Adrenal gland (tissue), 12 donors: ENCODE data around the gene ARPC1B. TPM values are rescaled to one million over a fixed set of nuclear protein-coding genes. Genes with fewer than 3 reads are reported as not detected.

Experiments used
- polyA plus RNA-seq, 3 donors: library from polyadenylated mRNA; stranded (reverse); fragments of 200-250 nt in 2 of 3; fragments of 350-450 nt in 1 of 3; fragmentation: Illumina TruSeq in 1 of 3; extraction: RNeasy Lipid Tissue Mini Kit (QIAGEN cat#74804) in 1 of 3; gene quantifications; one replicate each; pipeline ENCODE4 v1.2.3, GENCODE V29; 2013 to 2014
- total RNA-seq, 9 donors: library from RNA; depleted of rRNA in 4 of 9; stranded (reverse); fragments of >200 nt in 4 of 9; fragments of 120-200 nt in 1 of 9; fragmentation: NEBNext Ultra II Directional in 1 of 9; extraction: Animal tissue kit (Norgen Biotek cat#: 25700) in 1 of 9; gene quantifications; one replicate each; pipeline versions ENCODE4 v1.1.0 to v1.2.4, GENCODE V29; 2013 to 2023
- donor health status: healthy with polysubstance abuse.
- donor health status: Bipolar disorder and iron deficiency.
- donor health status: DM: yes; HTN: yes; CAD: no.
- donor health status: DM: no; HTN: no; CAD: no.
- donor health status: DM: no; HTN: no; CAD: no.
- donor health status: DM: yes; HTN: yes; CAD: no.

Gene ARPC1B
- total and polyA plus RNA-seq, 12 donors, result 57.2 to 353 (median 94.3) TPM

Other genes with a start within 250 kb of the ARPC1B start
- gene SMURF1, start 230.6 kb upstream of the ARPC1B start, total RNA-seq, result 10 to 100 TPM; 16.7 to 40.3 (median 23.2) TPM
- gene SMURF1, start 230.6 kb upstream of the ARPC1B start, polyA plus RNA-seq, result 10 to 100 TPM in 2 of 3 donors, 1 to 10 TPM in 1; 8.9 to 16.7 (median 14.8) TPM
- gene KPNA7, start 166.6 kb upstream of the ARPC1B start, total RNA-seq, result under 1 TPM in 1 of 9 donors, not detected in 8; 0.28 TPM
- under 1 TPM in 1 of 3 donors, not detected in 2; 0.07 TPM for gene KPNA7, start 166.6 kb upstream of the ARPC1B start, polyA plus RNA-seq
- under 1 TPM in 1 of 9 donors, not detected in 8; 0.28 TPM for gene MYH16, start 101.9 kb upstream of the ARPC1B start, total RNA-seq
- under 1 TPM in 1 of 3 donors, not detected in 2; 0.03 TPM for gene MYH16, start 101.9 kb upstream of the ARPC1B start, polyA plus RNA-seq
- gene ARPC1A, start 48.8 kb upstream of the ARPC1B start, total RNA-seq, result 100 to 1,000 TPM; 118 to 173 (median 134) TPM
- gene ARPC1A, start 48.8 kb upstream of the ARPC1B start, polyA plus RNA-seq, result 100 to 1,000 TPM; 161 to 214 (median 199) TPM
- 100 to 1,000 TPM in 1 of 9 donors, 10 to 100 TPM in 8; 43.6 to 126 (median 89.3) TPM for gene PDAP1, start 33.9 kb downstream of the ARPC1B start, total RNA-seq
- gene PDAP1, start 33.9 kb downstream of the ARPC1B start, polyA plus RNA-seq, result 100 to 1,000 TPM in 1 of 3 donors, 10 to 100 TPM in 2; 87.8 to 187 (median 95.8) TPM
- gene BUD31, start 34.2 kb downstream of the ARPC1B start, total RNA-seq, result 100 to 1,000 TPM in 2 of 9 donors, 10 to 100 TPM in 7; 59.0 to 129 (median 76.7) TPM
- gene BUD31, start 34.2 kb downstream of the ARPC1B start, polyA plus RNA-seq, result 100 to 1,000 TPM; 141 to 287 (median 208) TPM
- 1 to 10 TPM; 4.5 to 9.2 (median 6.1) TPM for gene PTCD1, start 64.1 kb downstream of the ARPC1B start, total RNA-seq
- 1 to 10 TPM; 2.5 to 6.5 (median 3.6) TPM for gene PTCD1, start 64.1 kb downstream of the ARPC1B start, polyA plus RNA-seq
- gene CPSF4, start 64.2 kb downstream of the ARPC1B start, total RNA-seq, result 10 to 100 TPM; 21.8 to 40.5 (median 27.7) TPM
- gene CPSF4, start 64.2 kb downstream of the ARPC1B start, polyA plus RNA-seq, result 10 to 100 TPM; 16.0 to 40.1 (median 38.0) TPM
- gene ATP5MF, start 91.4 kb downstream of the ARPC1B start, total RNA-seq, result 1,000 to 10,000 TPM in 2 of 9 donors, 100 to 1,000 TPM in 7; 281 to 1,322 (median 354) TPM
- 1,000 to 10,000 TPM in 1 of 3 donors, 100 to 1,000 TPM in 2; 816 to 1,527 (median 908) TPM for gene ATP5MF, start 91.4 kb downstream of the ARPC1B start, polyA plus RNA-seq
- 10 to 100 TPM in 2 of 9 donors, 1 to 10 TPM in 7; 1.5 to 14.6 (median 6.6) TPM for gene ZNF789, start 98.2 kb downstream of the ARPC1B start, total RNA-seq
- 10 to 100 TPM; 11.7 to 22.8 (median 18.0) TPM for gene ZNF789, start 98.2 kb downstream of the ARPC1B start, polyA plus RNA-seq
- gene ZNF394, start 125.6 kb downstream of the ARPC1B start, total RNA-seq, result 10 to 100 TPM; 11.8 to 29.5 (median 23.3) TPM
- gene ZNF394, start 125.6 kb downstream of the ARPC1B start, polyA plus RNA-seq, result 10 to 100 TPM; 10.5 to 31.0 (median 18.5) TPM
- gene ZKSCAN5, start 129.9 kb downstream of the ARPC1B start, total RNA-seq, result 10 to 100 TPM in 1 of 9 donors, 1 to 10 TPM in 8; 7.3 to 18.5 (median 9.1) TPM
- gene ZKSCAN5, start 129.9 kb downstream of the ARPC1B start, polyA plus RNA-seq, result 10 to 100 TPM in 1 of 3 donors, 1 to 10 TPM in 2; 4.5 to 12.1 (median 6.1) TPM
- 10 to 100 TPM in 1 of 9 donors, 1 to 10 TPM in 8; 4.0 to 10.4 (median 6.5) TPM for gene FAM200A, start 177.4 kb downstream of the ARPC1B start, total RNA-seq
- gene FAM200A, start 177.4 kb downstream of the ARPC1B start, polyA plus RNA-seq, result 10 to 100 TPM in 1 of 3 donors, 1 to 10 TPM in 2; 5.6 to 10.7 (median 9.3) TPM
- 100 to 1,000 TPM in 2 of 9 donors, 10 to 100 TPM in 7; 44.9 to 132 (median 73.1) TPM for gene ZNF655, start 183.9 kb downstream of the ARPC1B start, total RNA-seq
- gene ZNF655, start 183.9 kb downstream of the ARPC1B start, polyA plus RNA-seq, result 10 to 100 TPM; 37.6 to 56.9 (median 49.3) TPM
- 1 to 10 TPM in 8 of 9 donors, under 1 TPM in 1; 0.52 to 4.9 (median 1.9) TPM for gene TMEM225B, start 223.5 kb downstream of the ARPC1B start, total RNA-seq
- gene TMEM225B, start 223.5 kb downstream of the ARPC1B start, polyA plus RNA-seq, result 1 to 10 TPM; 1.4 to 2.7 (median 2.1) TPM
- gene ZSCAN25, start 242.2 kb downstream of the ARPC1B start, total RNA-seq, result 10 to 100 TPM; 11.0 to 18.4 (median 14.1) TPM
- gene ZSCAN25, start 242.2 kb downstream of the ARPC1B start, polyA plus RNA-seq, result 1 to 10 TPM; 5.4 to 7.9 (median 6.0) TPM